Prostate gland (tissue), 2 donors: ENCODE data around the gene DEFB132. TPM values are rescaled to one million over a fixed set of nuclear protein-coding genes. Genes with fewer than 3 reads are reported as not detected.

ENCODE experiments used
- DNase-seq: peaks from one replicate; pipeline ENCODE4 v3.0.0-alpha.2; 2019; ENCODE audit warnings: low spot score
- H3K27ac ChIP-seq, 2 donors: fragments of 200-600 bp; sonication (generic); 2 replicates each; pipeline ENCODE4 v1.5.1; 2017 to 2019
- H3K27me3 ChIP-seq: fragments of 200-600 bp; sonication (generic); replicated peaks from 2 replicates; pipeline ENCODE4 v1.5.1; 2019; ENCODE audit not compliant: insufficient read depth
- H3K36me3 ChIP-seq, 2 donors: fragments of 200-600 bp; sonication (generic); 1 replicate in 1 of 2; 2 replicates in 1 of 2; pipeline versions ENCODE4 v1.5.1 to v1.8.1; 2017 to 2019
- H3K4me1 ChIP-seq: fragments of 200-600 bp; sonication (generic); replicated peaks from 2 replicates; pipeline ENCODE4 v1.5.1; 2019
- H3K4me3 ChIP-seq, 2 donors: fragments of 200-600 bp; sonication (generic); 2 replicates each; pipeline ENCODE4 v1.5.1; 2017 to 2019
- H3K9me3 ChIP-seq: fragments of 200-600 bp; sonication (generic); 2 replicates; pipeline ENCODE4 v1.5.1; 2017
- POLR2A ChIP-seq: fragments of 450-650 bp; IDR thresholded peaks from one replicate; pipeline ENCODE4 v1.6.1; 2016; ENCODE audit warnings: antibody characterized with exemption, mild to moderate bottlenecking
- POLR2AphosphoS5 ChIP-seq: sonication (generic); formaldehyde crosslinking; IDR thresholded peaks from one replicate; pipeline ENCODE4 v1.6.1; 2017; ENCODE audit warnings: antibody characterized with exemption
- WGBS: methylation state at CpG from one replicate; pipeline ENCODE4 v1.1.5; 2018; 5-methylcytosine and 5-hydroxymethylcytosine counted together
- intact Hi-C: fragments of 100-400 bp; cut with DNase I; formaldehyde crosslinking; loops from one replicate; pipeline ENCODE4 v1.14.2; 2022
- total RNA-seq, 2 donors: library from RNA; depleted of rRNA; stranded (reverse); fragments of >200 nt; gene quantifications; one replicate each; pipeline ENCODE4 v1.1.0, GENCODE V29; 2016
- TF ChIP-seq, protein P1 (sequence below), 4 experiments: fragments of 200-600 bp in 2 of 4; fragments of 450-650 bp in 2 of 4; sonication (generic) in 2 of 4; IDR thresholded peaks; 1 replicate in 3 of 4; 2 replicates in 1 of 4; pipeline ENCODE4 v1.5.1; 2016 to 2019; ENCODE audit warnings: antibody characterized with exemption in 4 of 4, mild to moderate bottlenecking in 2 of 4, moderate library complexity in 2 of 4

DEFB132 gene, protein sequence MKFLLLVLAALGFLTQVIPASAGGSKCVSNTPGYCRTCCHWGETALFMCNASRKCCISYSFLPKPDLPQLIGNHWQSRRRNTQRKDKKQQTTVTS
- total RNA-seq = 1 to 10 TPM; 2.2 to 3.3 TPM

DNA sequence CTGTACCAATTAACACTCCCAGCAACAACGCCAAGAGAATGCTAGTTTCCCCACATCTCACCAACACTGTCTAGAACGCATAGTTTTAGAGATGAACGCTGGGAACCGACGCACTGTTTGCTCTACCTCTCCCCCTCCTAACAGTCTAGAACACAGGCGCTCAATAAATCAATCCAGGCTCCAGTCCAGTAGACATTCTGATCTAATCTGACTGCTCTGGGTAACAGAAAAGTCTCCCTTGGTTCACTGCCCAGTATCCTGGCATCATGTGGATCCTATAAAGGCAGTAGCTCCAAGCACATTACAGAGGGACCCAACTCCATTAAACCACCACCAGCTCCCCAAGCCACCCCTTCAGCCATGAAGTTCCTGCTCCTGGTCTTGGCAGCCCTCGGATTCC, at the start of gene DEFB132:
Gene DEFB132 (plus strand): TSS at position 306 of the 400 bp plus-strand sequence. CDS start 55 bp downstream, at position 361.
- peak within 1 kb of the TSS; percentile 21 to 56 for H3K27ac ChIP-seq
- no peak within 1 kb of the TSS for H3K4me3 ChIP-seq
- DNase-seq = peak; percentile 83
- no peaks in the 10 kb centered on the region for H3K9me3 ChIP-seq
- WGBS = 36% methylated on average over 7 of the region's 7 CpGs
- no peaks in the 10 kb centered on the region for H3K36me3 ChIP-seq
- intact Hi-C loops = no loop called here
- TF ChIP-seq, protein P1, sequence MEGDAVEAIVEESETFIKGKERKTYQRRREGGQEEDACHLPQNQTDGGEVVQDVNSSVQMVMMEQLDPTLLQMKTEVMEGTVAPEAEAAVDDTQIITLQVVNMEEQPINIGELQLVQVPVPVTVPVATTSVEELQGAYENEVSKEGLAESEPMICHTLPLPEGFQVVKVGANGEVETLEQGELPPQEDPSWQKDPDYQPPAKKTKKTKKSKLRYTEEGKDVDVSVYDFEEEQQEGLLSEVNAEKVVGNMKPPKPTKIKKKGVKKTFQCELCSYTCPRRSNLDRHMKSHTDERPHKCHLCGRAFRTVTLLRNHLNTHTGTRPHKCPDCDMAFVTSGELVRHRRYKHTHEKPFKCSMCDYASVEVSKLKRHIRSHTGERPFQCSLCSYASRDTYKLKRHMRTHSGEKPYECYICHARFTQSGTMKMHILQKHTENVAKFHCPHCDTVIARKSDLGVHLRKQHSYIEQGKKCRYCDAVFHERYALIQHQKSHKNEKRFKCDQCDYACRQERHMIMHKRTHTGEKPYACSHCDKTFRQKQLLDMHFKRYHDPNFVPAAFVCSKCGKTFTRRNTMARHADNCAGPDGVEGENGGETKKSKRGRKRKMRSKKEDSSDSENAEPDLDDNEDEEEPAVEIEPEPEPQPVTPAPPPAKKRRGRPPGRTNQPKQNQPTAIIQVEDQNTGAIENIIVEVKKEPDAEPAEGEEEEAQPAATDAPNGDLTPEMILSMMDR (IDR thresholded peaks at IDR 0.05) = no peak
- TF ChIP-seq POLR2AphosphoS5 = peak; percentile 84
- H3K4me1 ChIP-seq = no peaks in the 10 kb centered on the region
- H3K27me3 ChIP-seq = no peaks in the 10 kb centered on the region

DNA sequence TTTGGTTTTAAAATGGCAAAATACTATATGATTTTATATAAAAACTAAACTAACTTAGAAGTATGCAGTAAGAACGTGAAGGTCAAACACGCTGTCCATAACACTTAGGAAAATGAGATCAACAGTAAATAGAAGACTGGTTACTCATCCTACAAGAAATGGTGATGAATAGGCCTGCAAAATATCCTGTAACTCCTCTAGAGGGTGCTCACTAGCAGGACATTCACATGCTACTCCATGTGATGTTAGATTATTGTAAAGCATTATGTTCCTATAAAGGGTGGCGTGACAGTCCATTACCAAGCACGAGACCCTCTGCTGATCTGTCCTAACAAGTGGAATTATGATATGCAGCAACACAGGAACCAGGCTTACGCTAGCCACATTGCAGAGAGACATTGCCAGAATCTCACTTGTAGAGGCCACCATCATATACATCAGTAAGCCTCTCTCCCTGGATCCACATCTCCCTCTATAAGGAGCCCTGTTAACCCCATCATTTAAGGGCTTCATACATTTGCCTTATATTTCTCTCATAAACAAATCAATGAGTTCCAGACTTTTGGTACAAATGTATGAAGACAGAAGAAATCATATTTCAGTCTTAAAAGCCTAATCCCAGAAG, 48.5 kb upstream of the DEFB132 start:
- H3K4me1 ChIP-seq = no peaks in the 10 kb centered on the region
- H3K4me3 ChIP-seq = no peak overlapping the region
- intact Hi-C loops = no loop called here
- H3K9me3 ChIP-seq = no peaks in the 10 kb centered on the region
- no peaks in the 10 kb centered on the region for H3K27me3 ChIP-seq
- no peaks in the 10 kb centered on the region for H3K36me3 ChIP-seq
- no peak overlapping the region for H3K27ac ChIP-seq
- 18% methylated on average over 5 of the region's 5 CpGs for WGBS
- peak; percentile 23 for DNase-seq
- TF ChIP-seq POLR2AphosphoS5 = peak; percentile 53
- TF ChIP-seq, protein P1 (IDR thresholded peaks at IDR 0.05) = peak; percentile 18 to 73 (median 47)
- no peak for TF ChIP-seq POLR2A

DNA sequence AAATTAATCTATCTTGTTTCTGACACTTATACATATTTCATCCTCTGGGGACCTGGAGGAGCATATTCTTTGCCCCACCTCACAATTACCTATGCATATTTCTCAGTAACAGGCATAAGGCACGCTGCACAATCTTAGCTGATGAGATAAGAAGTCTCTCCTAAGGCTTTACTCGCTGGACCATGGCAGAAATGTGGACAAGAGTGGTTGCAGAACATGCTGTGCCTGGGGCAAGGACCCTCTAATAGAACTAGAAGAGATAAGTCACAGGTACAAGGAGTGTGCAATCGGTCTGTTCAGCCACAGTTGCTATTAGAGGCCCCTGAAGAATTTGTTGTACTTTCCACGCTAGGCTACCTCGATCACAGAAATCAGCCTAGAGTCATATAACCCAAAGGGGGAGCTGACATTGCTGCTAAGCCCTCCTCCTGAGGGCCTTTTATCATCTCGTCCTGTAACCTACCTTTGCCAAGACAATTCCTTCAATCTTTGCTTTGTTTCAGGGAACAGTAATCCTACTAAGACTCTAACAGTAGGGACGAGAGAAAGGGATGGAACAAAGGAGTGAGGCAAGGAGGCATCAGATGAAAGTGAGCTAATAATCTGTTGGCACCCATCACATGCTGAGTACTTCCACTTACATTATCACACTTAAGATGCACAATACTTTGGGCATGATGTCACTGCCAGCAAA, 46.6 kb upstream of the DEFB132 start:
- TF ChIP-seq, protein P1 (IDR thresholded peaks at IDR 0.05) = no peak
- TF ChIP-seq POLR2A (no peak), POLR2AphosphoS5 (no peak)
- 51% methylated on average over 7 of the region's 7 CpGs for WGBS
- Histone ChIP-seq H3K4me1 (no peaks in the 10 kb centered on the region), H3K4me3 (no peak overlapping the region), H3K9me3 (no peaks in the 10 kb centered on the region), H3K36me3 (no peaks in the 10 kb centered on the region), H3K27me3 (no peaks in the 10 kb centered on the region), H3K27ac (no peak overlapping the region)
- DNase-seq = no peak
- intact Hi-C loops = no loop called here

DNA sequence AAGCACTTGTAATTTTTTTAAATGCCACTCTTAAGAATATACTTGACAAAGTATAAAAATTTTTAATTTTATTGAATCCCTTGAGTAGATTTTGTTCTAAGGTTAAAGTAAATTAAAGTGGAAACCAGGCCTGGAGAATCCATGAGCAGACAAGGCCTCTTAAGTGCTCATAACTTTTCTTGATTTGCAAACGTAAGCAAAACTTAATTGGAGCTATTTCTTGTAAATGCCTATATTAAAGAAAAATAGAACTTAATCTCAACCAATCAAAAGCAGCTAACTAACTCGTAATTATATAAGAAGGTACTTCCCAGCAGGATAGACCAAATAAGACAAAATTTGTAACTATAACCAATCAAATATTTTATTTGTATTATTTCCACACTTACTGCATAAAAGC, 43.1 kb upstream of the DEFB132 start:
- H3K27me3 ChIP-seq = no peaks in the 10 kb centered on the region
- no peak for TF ChIP-seq POLR2AphosphoS5
- no peak for TF ChIP-seq POLR2A
- TF ChIP-seq, protein P1 (IDR thresholded peaks at IDR 0.05) = no peak
- WGBS = 72% methylated on average over 2 of the region's 2 CpGs
- H3K27ac ChIP-seq = no peak overlapping the region
- intact Hi-C loops = no loop called here
- no peaks in the 10 kb centered on the region for H3K36me3 ChIP-seq
- DNase-seq = no peak
- no peak overlapping the region for H3K4me3 ChIP-seq
- H3K4me1 ChIP-seq = no peaks in the 10 kb centered on the region
- no peaks in the 10 kb centered on the region for H3K9me3 ChIP-seq
